ENCODE measurements around the gene SPECC1.
A peak's percentile ranks its signal among the peaks of the same experiment; 100 is the strongest.
"Not testable (repeated sequence)": the region's sequence is repeated elsewhere in the genome, so short reads cannot be mapped to it uniquely, and the experiment has no call there.

Gene SPECC1

GRCh38 chr17:20184977-20185619 is 175.9 kb downstream of the SPECC1 start:
- no peak for DNase-seq

GRCh38 chr17:20187049-20187448 is 177.9 kb downstream of the SPECC1 start:
- DNase-seq, result no peak

GRCh38 chr17:20189302-20189701 is 180.1 kb downstream of the SPECC1 start:
- DNase-seq, result no peak

GRCh38 chr17:20189979-20190378 is 180.8 kb downstream of the SPECC1 start:
- DNase-seq, result no peak

- no peak for DNase-seq
Measured at GRCh38 chr17:20190605-20191004, 181.4 kb downstream of the SPECC1 start.

- DNase-seq, result no peak
Measured at GRCh38 chr17:20191056-20191455, 181.9 kb downstream of the SPECC1 start.

GRCh38 chr17:20196286-20196685 is 187.1 kb downstream of the SPECC1 start:
- DNase-seq, result not testable (repeated sequence)

GRCh38 chr17:20197272-20197926 is 188.2 kb downstream of the SPECC1 start:
- no peak for DNase-seq

- DNase-seq, result no peak
Measured at GRCh38 chr17:20200016-20200795, 191.0 kb downstream of the SPECC1 start.

GRCh38 chr17:20200865-20201458 is 191.8 kb downstream of the SPECC1 start:
- DNase-seq, result no peak

- DNase-seq, result no peak
Measured at GRCh38 chr17:20202141-20202621, 193.0 kb downstream of the SPECC1 start.

- no peak for DNase-seq
Measured at GRCh38 chr17:20203018-20203417, 193.9 kb downstream of the SPECC1 start.

GRCh38 chr17:20203761-20204263 is 194.7 kb downstream of the SPECC1 start:
- no peak for DNase-seq

- DNase-seq, result no peak
Measured at GRCh38 chr17:20205609-20206008, 196.4 kb downstream of the SPECC1 start.

- peak; percentile 45 for DNase-seq
Measured at GRCh38 chr17:20206068-20206467, 196.9 kb downstream of the SPECC1 start.

- no peak for DNase-seq
Measured at GRCh38 chr17:20206591-20206990, 197.4 kb downstream of the SPECC1 start.

- DNase-seq, result no peak
Measured at GRCh38 chr17:20207262-20207985, 198.3 kb downstream of the SPECC1 start.

- no peak for DNase-seq
Measured at GRCh38 chr17:20208717-20209116, 199.6 kb downstream of the SPECC1 start.

GRCh38 chr17:20210180-20210579 is 201.0 kb downstream of the SPECC1 start:
- DNase-seq, result no peak

- no peak for DNase-seq
Measured at GRCh38 chr17:20210614-20211013, 201.5 kb downstream of the SPECC1 start.

GRCh38 chr17:20211246-20211645 is 202.1 kb downstream of the SPECC1 start:
- no peak for DNase-seq

- DNase-seq, result no peak
Measured at GRCh38 chr17:20213449-20213848, 204.3 kb downstream of the SPECC1 start.
